GM18858 (cell line): ENCODE measurements around the gene ZNF512.
"Not testable (repeated sequence)": the region's sequence is repeated elsewhere in the genome, so short reads cannot be mapped to it uniquely, and the experiment has no call there.

Experiments
- ATAC-seq: cut with Tn5 transposase; IDR thresholded peaks from one replicate; pipeline ENCODE4 v1.9.1; 2021; ENCODE audit not compliant: unreplicated experiment

The ZNF512 gene, protein sequence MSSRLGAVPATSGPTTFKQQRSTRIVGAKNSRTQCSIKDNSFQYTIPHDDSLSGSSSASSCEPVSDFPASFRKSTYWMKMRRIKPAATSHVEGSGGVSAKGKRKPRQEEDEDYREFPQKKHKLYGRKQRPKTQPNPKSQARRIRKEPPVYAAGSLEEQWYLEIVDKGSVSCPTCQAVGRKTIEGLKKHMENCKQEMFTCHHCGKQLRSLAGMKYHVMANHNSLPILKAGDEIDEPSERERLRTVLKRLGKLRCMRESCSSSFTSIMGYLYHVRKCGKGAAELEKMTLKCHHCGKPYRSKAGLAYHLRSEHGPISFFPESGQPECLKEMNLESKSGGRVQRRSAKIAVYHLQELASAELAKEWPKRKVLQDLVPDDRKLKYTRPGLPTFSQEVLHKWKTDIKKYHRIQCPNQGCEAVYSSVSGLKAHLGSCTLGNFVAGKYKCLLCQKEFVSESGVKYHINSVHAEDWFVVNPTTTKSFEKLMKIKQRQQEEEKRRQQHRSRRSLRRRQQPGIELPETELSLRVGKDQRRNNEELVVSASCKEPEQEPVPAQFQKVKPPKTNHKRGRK

DNA sequence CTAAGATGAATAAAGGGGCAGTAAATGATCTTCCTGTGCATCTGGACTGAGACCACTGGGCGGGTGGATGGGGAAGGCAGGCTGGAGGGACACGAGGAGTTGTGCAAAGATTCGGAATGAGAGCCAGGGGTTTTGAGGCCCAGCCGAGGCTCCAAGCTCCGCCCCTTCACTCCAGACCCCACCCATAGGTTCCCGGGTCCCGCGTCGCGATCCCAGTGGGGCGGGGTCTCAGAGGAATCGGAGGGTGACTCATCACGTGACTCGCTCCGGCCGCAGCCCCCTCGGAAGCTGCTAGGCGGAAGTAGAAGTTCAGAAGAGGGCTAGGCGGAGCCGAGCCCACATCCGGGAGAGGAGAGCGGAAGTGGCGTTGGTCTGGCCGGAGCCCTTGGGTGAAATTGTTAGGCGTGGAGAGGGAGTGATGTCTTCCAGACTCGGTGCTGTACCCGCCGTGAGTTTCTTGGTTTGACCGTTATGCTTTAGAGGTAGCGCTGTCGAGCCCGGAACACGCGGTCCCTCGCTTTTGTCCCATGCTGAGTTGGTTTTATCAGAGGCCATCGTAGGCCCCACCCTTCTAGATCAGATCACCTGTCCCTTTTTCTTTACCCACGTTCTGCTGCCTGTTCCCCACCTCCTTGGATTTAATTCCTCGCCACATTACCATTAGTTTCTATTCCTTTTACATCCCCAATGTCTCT is at the start of gene ZNF512:
TSS of gene ZNF512 (plus strand) at position 348 of the 695 bp plus-strand sequence. CDS start at position 419, 71 bp downstream.
- ATAC-seq, result peak; percentile 79

DNA sequence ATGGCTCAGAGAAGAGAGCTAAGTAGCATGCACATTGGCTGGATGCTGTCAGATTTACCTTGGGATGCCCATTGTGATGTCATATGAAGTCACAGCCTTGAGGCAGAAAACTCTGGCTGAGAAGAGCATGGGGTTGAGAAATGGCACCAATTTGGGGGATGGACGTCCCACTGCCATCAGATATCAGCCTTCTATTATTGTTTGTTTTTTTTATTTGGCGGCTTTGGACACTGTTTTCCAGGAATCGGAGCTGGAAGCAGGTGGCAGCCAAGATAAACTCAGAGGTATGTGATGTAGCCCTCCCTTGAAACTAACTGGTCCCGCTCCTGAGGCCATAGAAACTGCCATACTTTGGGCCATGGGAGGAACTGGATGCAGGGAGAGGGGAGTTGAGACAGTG is 45.6 kb upstream of the ZNF512 start:
- ATAC-seq, result no peak

DNA sequence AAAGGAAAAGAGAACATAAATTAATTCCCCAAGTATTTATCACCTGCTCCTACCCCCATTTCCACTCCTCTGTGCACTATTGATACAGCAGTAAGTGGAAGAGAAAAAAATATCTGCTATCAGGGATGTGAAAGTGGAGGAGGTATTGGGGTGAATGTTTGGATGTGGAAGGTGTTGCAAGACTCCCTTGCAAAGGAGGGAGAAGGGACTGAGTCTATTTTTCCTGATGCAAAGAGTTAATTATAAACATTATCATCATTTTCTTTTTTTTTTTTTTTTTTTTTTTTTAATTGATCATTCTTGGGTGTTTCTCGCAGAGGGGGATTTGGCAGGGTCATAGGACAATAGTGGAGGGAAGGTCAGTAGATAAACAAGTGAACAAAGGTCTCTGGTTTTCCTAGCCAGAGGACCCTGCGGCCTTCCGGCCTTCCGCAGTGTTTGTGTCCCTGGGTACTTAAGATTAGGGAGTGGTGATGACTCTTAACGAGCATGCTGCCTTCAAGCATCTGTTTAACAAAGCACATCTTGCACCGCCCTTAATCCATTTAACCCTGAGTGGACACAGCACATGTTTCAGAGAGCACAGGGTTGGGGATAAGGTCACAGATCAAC is 43.9 kb upstream of the ZNF512 start:
- ATAC-seq, result not testable (repeated sequence)

DNA sequence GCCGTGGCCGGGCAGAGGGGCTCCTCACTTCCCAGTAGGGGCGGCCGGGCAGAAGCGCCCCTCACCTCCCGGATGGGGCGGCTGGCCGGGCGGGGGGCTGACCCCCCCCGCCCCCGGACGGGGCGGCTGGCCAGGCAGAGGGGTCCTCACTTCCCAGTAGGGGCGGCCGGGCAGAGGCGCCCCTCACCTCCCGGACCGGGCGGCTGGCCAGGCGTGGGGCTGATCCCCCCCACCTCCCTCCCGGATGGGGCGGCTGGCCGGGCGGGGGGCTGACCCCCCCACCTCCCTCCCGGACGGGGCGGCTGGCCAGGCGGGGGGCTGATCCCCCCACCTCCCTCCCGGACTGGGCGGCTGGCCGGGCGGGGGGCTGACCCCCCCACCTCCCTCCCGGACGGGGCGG is 43.2 kb upstream of the ZNF512 start:
- ATAC-seq, result not testable (repeated sequence)

DNA sequence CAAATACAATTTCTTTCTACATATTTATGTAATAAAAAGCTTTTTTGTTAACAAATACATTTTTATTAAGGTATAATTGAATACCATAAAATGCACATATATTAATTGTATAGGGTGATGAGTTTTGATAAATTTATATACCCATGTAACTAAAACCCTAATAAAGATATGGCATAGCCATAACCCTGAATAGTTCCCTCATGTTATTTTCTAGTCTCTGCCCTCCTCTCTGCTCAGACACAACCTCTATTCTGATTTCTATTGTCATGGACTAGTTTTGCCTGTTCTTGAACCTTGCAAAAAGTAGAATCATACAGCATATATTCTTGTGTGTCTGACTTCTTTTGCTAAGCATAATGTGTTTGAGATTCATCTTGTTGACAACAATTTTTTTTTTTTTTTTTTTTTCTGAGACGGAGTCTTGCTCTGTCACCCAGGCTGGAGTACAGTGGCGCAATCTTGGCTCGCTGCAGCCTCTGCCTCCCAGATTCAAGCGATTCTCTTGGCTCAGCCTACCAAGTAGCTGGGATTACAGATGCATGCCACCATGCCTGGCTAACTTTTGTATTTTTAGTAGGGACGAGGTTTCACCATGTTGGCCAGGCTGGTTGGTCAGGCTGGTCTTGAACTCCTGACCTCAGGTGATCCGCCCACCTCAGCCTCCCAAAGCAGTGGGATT is 38.6 kb upstream of the ZNF512 start:
- no peak for ATAC-seq

DNA sequence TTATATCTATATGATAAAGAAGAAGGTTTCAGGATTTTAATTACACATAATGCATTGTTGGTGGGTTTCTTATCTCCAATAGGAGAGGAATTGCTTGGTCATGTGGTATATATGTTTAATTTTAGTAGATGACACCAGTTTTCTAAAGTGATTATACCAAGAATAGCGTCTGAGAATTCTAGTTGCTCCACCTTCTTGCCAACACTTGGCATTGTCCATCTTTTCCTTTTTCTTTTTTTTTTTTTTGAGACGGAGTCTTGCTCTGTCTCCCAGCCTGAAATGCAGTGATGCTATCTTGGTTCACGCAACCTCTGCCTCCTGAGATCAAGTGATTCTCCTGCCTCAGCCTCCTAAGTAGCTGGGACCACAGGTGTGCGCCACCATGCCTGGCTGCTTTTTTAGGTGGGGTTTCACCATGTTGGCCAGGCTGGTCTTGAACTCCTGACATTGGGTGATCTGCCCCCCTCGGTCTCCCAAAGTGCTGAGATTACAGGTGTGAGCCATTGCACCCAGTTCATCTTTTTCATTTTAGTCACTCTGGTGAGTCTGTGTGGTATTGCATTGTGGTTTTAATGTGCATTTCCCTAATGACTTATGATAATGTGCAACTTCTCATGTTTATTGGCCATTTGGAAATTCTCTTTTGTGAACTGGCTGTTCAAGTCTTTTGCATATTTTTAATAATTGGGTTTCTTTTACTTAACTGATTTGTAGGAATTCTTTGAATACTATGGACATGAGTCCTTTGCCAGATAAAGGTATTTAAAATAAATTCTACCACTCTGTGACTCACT is 37.3 kb upstream of the ZNF512 start:
- no peak for ATAC-seq

DNA sequence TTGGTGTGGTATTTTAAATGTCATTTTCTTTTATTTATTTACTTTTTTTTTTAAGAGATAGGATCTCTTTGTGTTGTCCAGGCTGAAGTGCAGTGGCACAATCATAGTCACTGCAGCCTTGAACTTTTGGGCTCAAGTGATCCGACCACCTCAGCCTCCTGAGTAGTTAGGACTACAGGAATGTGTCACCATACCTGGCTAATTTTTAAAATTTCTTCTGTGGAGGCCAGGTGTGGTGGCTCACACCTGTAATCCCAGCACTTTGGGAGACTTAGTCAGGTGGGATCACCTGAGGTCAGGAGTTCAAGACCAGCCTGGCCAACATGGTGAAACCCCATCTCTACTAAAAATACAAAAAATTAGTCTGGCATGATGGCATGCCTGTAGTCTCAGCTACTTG is 33.5 kb upstream of the ZNF512 start:
- no peak for ATAC-seq

DNA sequence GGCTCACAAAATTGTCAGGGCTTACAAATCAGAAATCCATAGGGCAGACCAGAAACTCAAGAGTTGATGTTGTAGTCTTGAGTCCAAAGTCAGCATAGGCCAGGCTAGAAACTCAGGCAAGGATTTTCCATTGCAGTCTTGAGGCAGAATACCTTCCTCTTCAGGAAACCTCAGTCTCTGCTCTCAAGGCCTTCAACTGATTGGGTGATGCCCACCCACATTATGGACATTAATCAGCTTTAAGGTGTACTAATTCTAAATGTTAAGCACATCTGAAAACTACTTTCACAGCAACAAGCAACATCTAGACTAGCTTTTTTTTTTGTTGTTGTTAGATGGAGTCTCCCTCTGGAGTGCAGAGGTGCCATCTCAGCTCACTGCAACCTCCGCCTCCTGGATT is 31.3 kb upstream of the ZNF512 start:
- no peak for ATAC-seq

DNA sequence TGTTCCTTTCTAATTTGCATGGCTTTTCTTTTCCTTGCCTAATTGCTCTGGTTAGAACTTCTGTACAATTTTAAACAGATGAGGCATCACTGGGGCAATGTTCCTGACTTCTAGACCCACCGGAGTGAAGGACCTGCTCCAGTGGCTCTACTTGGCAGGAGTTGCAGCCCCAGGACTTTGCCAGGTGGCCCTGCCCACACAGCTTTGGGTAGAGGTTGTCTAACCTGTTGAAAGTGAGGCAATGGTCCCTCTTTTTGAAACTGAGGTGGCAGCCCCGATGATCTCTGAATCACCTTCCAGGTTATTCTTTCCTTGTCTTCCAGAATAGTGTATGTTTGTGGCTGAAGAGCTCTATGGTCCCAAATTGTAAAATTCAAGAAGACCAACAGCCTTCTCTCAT is 29.9 kb upstream of the ZNF512 start:
- ATAC-seq, result no peak

DNA sequence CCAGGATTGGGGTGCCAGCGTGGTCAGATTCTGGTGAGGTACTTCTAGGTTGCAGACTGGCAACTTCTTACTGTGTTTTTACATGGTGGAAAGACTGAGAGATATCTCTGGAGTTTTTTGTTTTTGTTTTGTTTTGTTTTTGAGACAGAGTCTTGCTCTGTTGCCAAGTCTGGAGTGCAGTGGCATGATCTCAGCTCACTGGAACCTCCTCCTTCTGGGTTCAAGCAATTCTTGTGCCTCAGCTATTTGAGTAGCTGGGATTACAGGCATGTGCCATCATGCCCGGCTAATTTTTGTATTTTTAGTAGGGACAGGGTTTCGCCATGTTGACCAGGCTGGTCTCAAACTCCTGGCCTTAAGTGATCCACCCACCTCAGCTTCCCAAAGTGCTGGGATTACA is 28.4 kb upstream of the ZNF512 start:
- not testable (repeated sequence) for ATAC-seq

DNA sequence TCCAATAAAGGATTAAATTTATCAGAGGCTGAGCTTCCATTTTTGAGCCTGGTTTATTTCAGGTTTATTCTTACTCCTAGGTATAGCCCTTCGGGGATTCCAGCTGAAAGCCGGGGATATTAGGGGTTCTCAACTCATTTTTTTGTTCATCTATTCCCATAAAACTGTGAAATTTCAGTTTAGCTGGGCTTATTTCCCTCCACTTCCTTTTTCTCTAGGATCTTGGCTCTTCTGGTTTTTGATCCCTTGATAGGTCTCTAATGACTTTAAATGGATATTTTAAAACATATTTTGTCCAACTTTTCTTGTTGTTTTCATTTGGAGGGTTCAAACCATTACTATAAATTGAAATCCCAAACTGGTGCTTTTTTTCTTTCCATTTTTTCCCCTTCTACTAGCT is 23.6 kb upstream of the ZNF512 start:
- ATAC-seq, result no peak

DNA sequence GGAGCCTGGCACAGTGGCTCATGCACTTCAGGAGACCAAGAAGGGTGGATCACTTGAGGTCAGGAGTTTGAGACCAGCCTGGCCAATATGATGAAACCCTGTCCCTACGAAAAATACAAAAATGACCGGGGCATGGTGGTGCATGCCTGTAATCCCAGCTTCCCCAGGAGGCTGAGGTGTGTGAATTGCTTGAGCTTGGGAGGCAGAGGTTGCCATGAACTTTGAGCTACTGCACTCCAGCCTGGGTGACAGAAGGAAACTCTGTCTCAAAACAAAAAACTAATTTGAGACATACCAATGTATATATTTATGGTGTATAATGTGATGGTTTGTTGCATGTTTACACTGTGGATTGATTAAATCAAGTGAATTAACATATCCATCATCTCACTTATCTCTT is 21.8 kb upstream of the ZNF512 start:
- ATAC-seq, result no peak

DNA sequence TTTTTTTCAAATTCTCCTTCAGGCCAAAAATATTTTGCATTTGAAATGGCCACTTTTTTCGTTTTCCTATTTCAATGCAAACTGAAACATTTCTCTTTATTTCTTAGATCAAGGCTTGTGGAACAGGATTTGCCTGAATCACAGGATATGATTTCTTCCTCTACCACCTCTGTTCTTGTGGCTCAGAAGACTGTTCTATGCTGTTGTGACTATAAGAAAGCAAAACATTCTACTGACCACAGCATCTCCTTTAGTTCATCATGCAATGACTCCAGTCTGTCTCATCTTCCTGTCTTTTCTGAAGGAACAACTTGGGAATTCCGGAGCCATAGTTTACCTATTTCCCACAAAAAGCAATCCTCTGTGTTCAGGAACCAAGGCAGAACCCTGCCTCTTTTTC is 16.2 kb upstream of the ZNF512 start:
- no peak for ATAC-seq

DNA sequence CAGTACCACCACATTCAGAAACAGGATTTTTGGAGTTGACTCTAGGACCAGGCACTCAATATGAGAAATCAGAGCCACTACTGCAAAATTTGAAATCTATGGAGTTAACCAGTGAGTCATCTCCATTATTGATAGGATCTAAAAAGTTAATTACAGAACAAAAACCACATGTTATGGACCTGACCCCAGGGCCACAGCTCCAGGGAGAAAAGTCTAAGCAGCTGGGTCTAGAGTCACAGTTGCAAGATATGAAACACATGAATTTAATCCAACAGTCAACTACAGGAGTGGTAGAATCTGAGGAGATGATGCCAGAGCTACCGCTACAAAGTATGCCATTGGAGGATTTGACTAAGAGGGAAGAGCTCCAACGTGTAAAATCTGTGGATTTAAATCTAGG is 13.4 kb upstream of the ZNF512 start:
- no peak for ATAC-seq

DNA sequence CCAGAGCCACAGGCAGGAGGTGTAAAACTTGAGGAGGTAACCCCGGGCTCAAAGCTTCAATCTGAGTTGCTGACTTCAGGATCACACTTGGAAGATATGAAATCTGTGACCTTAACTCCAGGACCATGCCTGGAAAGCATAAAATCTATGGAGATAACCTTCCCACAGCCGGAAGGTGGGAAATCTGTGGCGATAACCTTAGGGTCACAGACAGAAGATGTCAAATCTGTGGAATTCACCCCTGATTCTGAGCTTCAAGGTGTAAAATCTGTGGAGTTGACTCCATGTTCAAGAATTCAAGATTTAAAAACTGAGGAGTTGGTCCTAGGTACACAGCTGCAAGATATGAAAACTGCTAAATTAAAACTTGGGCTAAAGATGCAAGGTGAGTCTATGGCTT is 11.6 kb upstream of the ZNF512 start:
- no peak for ATAC-seq

DNA sequence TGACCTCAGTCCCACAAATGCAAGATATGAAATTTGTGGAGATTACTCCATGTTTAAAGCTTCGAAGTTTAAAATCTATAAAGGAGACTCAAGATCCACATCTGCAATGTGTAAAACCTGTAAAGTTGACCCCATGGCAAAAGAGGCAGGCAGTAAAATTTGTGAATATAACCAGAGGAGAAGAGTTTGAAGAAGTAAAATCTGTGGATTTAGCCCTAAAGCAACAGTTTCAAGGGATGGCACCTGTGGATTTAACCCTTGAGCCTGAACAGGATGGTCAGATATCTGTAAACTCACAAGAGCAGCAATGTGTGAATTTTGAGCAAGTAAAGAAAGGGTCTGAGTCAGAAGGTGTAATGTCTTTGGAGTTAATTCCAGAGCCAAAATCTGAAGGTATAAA is 11.2 kb upstream of the ZNF512 start:
- no peak for ATAC-seq

DNA sequence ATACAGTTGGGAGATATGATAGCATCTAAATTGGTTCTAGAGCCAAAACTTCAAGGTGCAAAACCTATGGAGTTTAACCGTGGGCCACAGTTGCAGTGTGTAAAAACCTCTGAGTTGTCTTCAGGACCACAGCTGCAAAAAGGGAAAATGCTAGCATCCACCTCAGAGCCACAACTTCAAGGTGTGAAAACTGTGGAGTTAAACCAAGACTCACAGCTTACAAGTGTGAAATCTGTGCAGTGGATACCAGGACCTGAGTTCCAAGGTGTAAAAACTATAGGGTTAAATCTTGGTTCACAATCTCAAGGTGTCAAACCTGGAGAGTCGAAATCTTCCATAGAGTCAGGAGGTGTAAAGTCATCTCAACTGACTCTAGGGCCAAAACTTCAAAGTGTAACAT is 10.4 kb upstream of the ZNF512 start:
- ATAC-seq, result no peak

DNA sequence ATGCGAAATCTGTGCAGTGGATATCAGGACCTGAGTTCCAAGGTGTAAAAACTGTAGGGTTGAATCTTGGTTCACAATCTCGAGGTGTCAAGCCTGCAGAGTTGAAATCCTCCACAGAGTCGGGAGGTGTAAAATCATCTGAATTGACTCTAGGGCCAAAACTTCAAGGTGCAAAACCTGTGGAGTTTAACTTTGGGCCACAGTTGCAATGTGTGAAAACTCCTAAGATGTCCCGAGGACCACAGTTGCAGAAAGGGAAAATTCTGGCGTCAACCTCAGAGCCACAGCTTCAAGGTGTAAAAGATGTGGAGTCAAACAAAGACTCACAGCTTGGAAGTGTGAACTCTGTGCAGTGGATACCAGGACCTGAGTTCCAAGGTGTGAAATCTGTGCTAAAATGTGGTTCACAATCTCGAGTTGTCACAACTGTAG is 9.8 kb upstream of the ZNF512 start:
- no peak for ATAC-seq

DNA sequence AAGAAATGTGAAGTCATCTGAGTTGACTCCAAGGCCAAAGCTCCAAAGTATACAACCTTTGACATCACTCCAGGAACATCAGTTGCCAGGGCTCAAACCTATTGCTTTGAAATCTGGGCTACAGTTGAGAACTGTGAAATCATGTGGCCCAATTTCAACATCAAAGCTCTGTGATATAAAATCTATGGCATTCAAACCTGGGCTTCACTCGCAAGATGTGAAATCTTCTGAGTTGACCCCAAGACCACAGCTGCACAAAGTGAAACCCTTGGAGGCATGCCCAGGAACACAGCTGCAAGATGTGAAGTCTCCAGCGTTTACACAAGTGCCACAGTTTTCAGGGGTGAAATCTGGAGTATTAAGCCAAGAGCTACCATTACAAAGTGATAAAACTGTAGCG is 9.4 kb upstream of the ZNF512 start:
- ATAC-seq, result no peak

DNA sequence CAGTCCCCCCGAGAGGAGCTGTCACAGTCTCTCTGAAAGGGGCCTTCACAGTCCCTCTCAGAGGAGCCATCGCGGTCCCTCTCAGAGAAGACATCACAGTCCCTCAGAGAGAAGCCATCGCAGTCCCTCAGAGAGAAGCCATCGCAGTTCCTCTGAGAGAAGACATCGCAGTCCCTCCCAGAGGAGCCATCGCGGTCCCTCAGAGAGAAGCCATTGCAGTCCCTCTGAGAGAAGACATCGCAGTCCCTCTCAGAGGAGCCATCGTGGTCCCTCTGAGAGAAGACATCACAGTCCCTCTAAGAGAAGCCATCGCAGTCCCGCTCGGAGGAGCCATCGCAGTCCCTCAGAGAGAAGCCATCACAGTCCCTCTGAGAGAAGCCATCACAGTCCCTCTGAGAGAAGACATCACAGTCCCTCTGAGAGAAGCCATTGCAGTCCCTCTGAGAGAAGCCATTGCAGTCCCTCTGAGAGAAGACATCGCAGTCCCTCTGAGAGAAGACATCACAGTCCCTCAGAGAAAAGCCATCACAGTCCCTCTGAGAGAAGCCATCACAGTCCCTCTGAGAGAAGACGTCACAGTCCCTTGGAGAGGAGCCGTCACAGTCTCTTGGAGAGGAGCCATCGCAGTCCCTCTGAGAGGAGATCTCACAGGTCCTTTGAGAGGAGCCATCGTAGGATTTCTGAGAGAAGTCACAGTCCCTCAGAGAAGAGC is 1.3 kb upstream of the ZNF512 start:
- ATAC-seq, result no peak
